Fibroblast of lung (primary cell): ENCODE data around the gene BMPR1A. TPM values are rescaled to one million over a fixed set of nuclear protein-coding genes. Genes with fewer than 3 reads are reported as not detected.
A peak's percentile ranks its signal among the peaks of the same experiment; 100 is the strongest.

Experiments used
- DNase-seq, 2 donors: peaks; one replicate each; pipeline versions ENCODE4 v3.0.0 to v3.0.0-alpha.2; 2010; ENCODE audit warnings: low read depth in 2 of 2
- H2AFZ ChIP-seq: 2 replicates; pipeline ENCODE4 v1.5.1; 2012; ENCODE audit warnings: low read length, control low read depth, inconsistent platforms
- H3K27ac ChIP-seq: 2 replicates; pipeline ENCODE4 v1.5.1; 2011; ENCODE audit warnings: low read length, control low read depth; ENCODE audit not compliant: insufficient read depth
- H3K27me3 ChIP-seq: 2 replicates; pipeline ENCODE4 v1.5.1; 2011; ENCODE audit warnings: mild to moderate bottlenecking, low read length; ENCODE audit not compliant: control insufficient read depth, insufficient read depth
- H3K36me3 ChIP-seq: 2 replicates; pipeline ENCODE4 v1.5.1; 2011; ENCODE audit warnings: low read length; ENCODE audit not compliant: control insufficient read depth, insufficient read depth
- H3K4me1 ChIP-seq: 2 replicates; pipeline ENCODE4 v1.5.1; 2011; ENCODE audit warnings: low read length; ENCODE audit not compliant: control insufficient read depth, insufficient read depth; ENCODE audit errors: extremely low read depth
- H3K4me2 ChIP-seq: 2 replicates; pipeline ENCODE4 v1.5.1; 2011; ENCODE audit warnings: low read length, control low read depth; ENCODE audit not compliant: insufficient read depth; ENCODE audit errors: extremely low read depth
- H3K4me3 ChIP-seq, 4 experiments: fragments of 200-600 bp in 1 of 4; sonication (generic) in 1 of 4; replicated peaks in 1 of 4; 2 replicates each; pipeline ENCODE4 v1.5.1; 2011 to 2016; ENCODE audit warnings: low read length in 4 of 4, low read depth in 3 of 4, mild to moderate bottlenecking in 3 of 4, control low read depth in 2 of 4, inconsistent platforms in 1 of 4, mixed read lengths in 1 of 4; ENCODE audit not compliant: insufficient read depth in 1 of 4; ENCODE audit errors: control extremely low read depth in 1 of 4
- H3K79me2 ChIP-seq: 2 replicates; pipeline ENCODE4 v1.5.1; 2012; ENCODE audit warnings: mild to moderate bottlenecking, low read length, inconsistent platforms; ENCODE audit not compliant: control insufficient read depth, insufficient read depth
- H3K9ac ChIP-seq: 2 replicates; pipeline ENCODE4 v1.5.1; 2011; ENCODE audit warnings: mild to moderate bottlenecking, low read length, control low read depth; ENCODE audit not compliant: insufficient read depth
- H3K9me3 ChIP-seq: 2 replicates; pipeline ENCODE4 v1.5.1; 2012; ENCODE audit warnings: low read depth, low read length; ENCODE audit not compliant: control insufficient read depth, insufficient read depth
- H4K20me1 ChIP-seq: 2 replicates; pipeline ENCODE4 v1.5.1; 2011; ENCODE audit warnings: low read length; ENCODE audit not compliant: control insufficient read depth, insufficient read depth; ENCODE audit errors: extremely low read depth
- CTCF ChIP-seq, 2 donors: IDR thresholded peaks in 1 of 2; conservative IDR thresholded peaks in 1 of 2; 1 replicate in 1 of 2; 2 replicates in 1 of 2; pipeline ENCODE4 v1.5.1; 2011 to 2012; ENCODE audit warnings: low read length in 2 of 2, control low read depth in 1 of 2, inconsistent platforms in 1 of 2, low read depth in 1 of 2, mild to moderate bottlenecking in 1 of 2
- EZH2 ChIP-seq: IDR thresholded peaks from 2 replicates; pipeline ENCODE4 v1.5.1; 2012; ENCODE audit warnings: low read length, control low read depth, mild to moderate bottlenecking; ENCODE audit errors: missing control alignments
- polyA plus RNA-seq, 2 donors: library from polyadenylated mRNA; depleted of rRNA in 1 of 2; stranded (reverse) in 1 of 2; unstranded in 1 of 2; fragments of >200 nt; gene quantifications; 2 replicates each; pipeline ENCODE4 v1.2.1, GENCODE V29; 2011 to 2012; ENCODE audit warnings: missing spikeins in 1 of 2
- total RNA-seq: library from RNA; depleted of rRNA; stranded (reverse); fragments of >200 nt; gene quantifications from 2 replicates; pipeline ENCODE4 v1.2.1, GENCODE V29; 2014

BMPR1A gene
- total and polyA plus RNA-seq, 2 donors (not counting 1 experiment from before 2014, with no cell fraction given): 52.8 to 61.8 TPM

- no peaks in the 10 kb centered on the region for H3K27me3 ChIP-seq
- H2AFZ ChIP-seq: no peak overlapping the region
- no peaks in the 10 kb centered on the region for H3K4me1 ChIP-seq
- H4K20me1 ChIP-seq: no peaks in the 10 kb centered on the region
- peaks cover 43% of the 10 kb centered on the region for H3K79me2 ChIP-seq
- H3K27ac ChIP-seq: no peak overlapping the region
- no peaks in the 10 kb centered on the region for H3K9me3 ChIP-seq
- no peak for TF ChIP-seq CTCF (conservative IDR thresholded peaks at IDR 0.05 in 1 of 2, IDR thresholded peaks at IDR 0.05 in 1 of 2; ENCODE audit: low read depth in 1 of 2, low read length in 2 of 2)
- TF ChIP-seq EZH2: no peak
- H3K4me2 ChIP-seq: no peak overlapping the region
- no peaks in the 10 kb centered on the region for H3K36me3 ChIP-seq
- DNase-seq: no peak
- H3K4me3 ChIP-seq: no peak overlapping the region
- no peak overlapping the region for H3K9ac ChIP-seq
Observed at GRCh38 chr10:86815640-86816039, 59.2 kb downstream of the BMPR1A start.

- DNase-seq: no peak
- Histone ChIP-seq H3K4me3 (no peak overlapping the region), H3K4me2 (no peak overlapping the region), H3K27me3 (no peaks in the 10 kb centered on the region), H3K9ac (no peak overlapping the region), H4K20me1 (no peaks in the 10 kb centered on the region), H3K9me3 (no peaks in the 10 kb centered on the region), H3K4me1 (no peaks in the 10 kb centered on the region), H3K27ac (no peak overlapping the region), H2AFZ (no peak overlapping the region), H3K79me2 (peaks cover 40% of the 10 kb centered on the region), H3K36me3 (no peaks in the 10 kb centered on the region)
- TF ChIP-seq CTCF (conservative IDR thresholded peaks at IDR 0.05 in 1 of 2, IDR thresholded peaks at IDR 0.05 in 1 of 2; ENCODE audit: low read depth in 1 of 2, low read length in 2 of 2) (no peak), EZH2 (no peak)
Observed at GRCh38 chr10:86817246-86817645, 60.8 kb downstream of the BMPR1A start.

GRCh38 chr10:86819567-86819966, 63.1 kb downstream of the BMPR1A start:
- peak in 1 of 2 donors; percentile 55 for DNase-seq
- Histone ChIP-seq H3K4me2 (no peak overlapping the region), H3K9ac (no peak overlapping the region), H3K4me3 (no peak overlapping the region), H3K4me1 (no peaks in the 10 kb centered on the region), H3K36me3 (no peaks in the 10 kb centered on the region), H4K20me1 (no peaks in the 10 kb centered on the region), H3K9me3 (no peaks in the 10 kb centered on the region), H3K27me3 (no peaks in the 10 kb centered on the region), H2AFZ (no peak overlapping the region), H3K27ac (no peak overlapping the region), H3K79me2 (peaks cover 43% of the 10 kb centered on the region)
- TF ChIP-seq CTCF (conservative IDR thresholded peaks at IDR 0.05 in 1 of 2, IDR thresholded peaks at IDR 0.05 in 1 of 2; ENCODE audit: low read depth in 1 of 2, low read length in 2 of 2) (no peak), EZH2 (no peak)
